OCI-LY7 (cell line): ENCODE results near the gene TBC1D9B.

Experiments
- EZH2phosphoT487 ChIP-seq: fragments of 200-600 bp; sonication (generic); IDR thresholded peaks from 2 replicates; pipeline ENCODE4 v1.6.1; 2018; ENCODE audit warnings: low read depth, borderline replicate concordance, mild to moderate bottlenecking, mixed run types, antibody characterized with exemption, low read length, moderate library complexity, mixed read lengths
- TF ChIP-seq, protein P1 (sequence below): fragments of 200-600 bp; sonication (generic); conservative IDR thresholded peaks from 2 replicates; pipeline ENCODE4 v1.5.1; 2014; ENCODE audit warnings: mild to moderate bottlenecking, antibody characterized with exemption, low read length, moderate library complexity, mixed read lengths

DNA sequence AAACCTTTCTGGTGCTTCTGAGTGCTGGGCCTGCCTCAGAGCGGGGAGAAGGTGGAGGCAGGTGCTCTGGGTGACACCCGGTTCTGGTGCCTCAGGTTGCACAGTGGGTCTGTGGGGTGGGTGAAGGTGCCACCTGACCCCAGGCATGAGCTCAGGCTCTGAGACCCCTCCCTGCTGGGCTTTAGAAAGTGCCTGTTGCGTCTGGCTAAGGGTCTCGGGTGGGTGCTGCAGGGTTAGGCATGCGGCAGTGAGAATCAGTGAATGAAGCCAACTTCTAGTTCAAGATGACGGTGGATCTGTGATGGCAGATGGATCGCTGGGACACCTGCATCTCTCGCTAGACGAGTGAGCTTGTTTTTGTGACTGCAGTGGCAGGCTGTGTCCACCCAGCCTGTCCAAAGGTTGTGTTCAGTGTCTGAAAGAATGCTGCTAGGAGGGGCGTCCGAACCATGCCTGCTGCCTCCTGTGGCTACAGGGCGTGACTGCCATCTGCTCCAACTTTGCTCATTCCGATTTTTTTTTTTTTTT lies 82.0 kb downstream of the TBC1D9B start:
- TF ChIP-seq, protein P1, sequence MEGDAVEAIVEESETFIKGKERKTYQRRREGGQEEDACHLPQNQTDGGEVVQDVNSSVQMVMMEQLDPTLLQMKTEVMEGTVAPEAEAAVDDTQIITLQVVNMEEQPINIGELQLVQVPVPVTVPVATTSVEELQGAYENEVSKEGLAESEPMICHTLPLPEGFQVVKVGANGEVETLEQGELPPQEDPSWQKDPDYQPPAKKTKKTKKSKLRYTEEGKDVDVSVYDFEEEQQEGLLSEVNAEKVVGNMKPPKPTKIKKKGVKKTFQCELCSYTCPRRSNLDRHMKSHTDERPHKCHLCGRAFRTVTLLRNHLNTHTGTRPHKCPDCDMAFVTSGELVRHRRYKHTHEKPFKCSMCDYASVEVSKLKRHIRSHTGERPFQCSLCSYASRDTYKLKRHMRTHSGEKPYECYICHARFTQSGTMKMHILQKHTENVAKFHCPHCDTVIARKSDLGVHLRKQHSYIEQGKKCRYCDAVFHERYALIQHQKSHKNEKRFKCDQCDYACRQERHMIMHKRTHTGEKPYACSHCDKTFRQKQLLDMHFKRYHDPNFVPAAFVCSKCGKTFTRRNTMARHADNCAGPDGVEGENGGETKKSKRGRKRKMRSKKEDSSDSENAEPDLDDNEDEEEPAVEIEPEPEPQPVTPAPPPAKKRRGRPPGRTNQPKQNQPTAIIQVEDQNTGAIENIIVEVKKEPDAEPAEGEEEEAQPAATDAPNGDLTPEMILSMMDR = no peak
- TF ChIP-seq EZH2phosphoT487 = no peak
